ENCODE results near the gene ESRRA.

Gene ESRRA

GRCh38 chr11:64333556-64333955 is 28.2 kb downstream of the ESRRA start:
- DNase-seq (ENCODE audit: low spot score), result no peak

- peak; percentile 64 for DNase-seq (ENCODE audit: low spot score)
Measured at GRCh38 chr11:64334764-64335735, 29.7 kb downstream of the ESRRA start.

GRCh38 chr11:64337538-64338249 is 32.4 kb downstream of the ESRRA start:
- no peak for DNase-seq (ENCODE audit: low spot score)

GRCh38 chr11:64338716-64339115 is 33.4 kb downstream of the ESRRA start:
- DNase-seq (ENCODE audit: low spot score), result no peak

- no peak for DNase-seq (ENCODE audit: low spot score)
Measured at GRCh38 chr11:64339286-64339685, 34.0 kb downstream of the ESRRA start.

GRCh38 chr11:64339754-64340408 is 34.6 kb downstream of the ESRRA start, which contains the start of gene CCDC88B:
CCDC88B (plus strand) TSS chr11:64340204; CDS start chr11:64340267, 63 bp downstream.
- no peak for DNase-seq (ENCODE audit: low spot score)

GRCh38 chr11:64340671-64341335 is 35.5 kb downstream of the ESRRA start:
- no peak for DNase-seq (ENCODE audit: low spot score)

- DNase-seq (ENCODE audit: low spot score), result no peak
Measured at GRCh38 chr11:64341429-64341828, 36.1 kb downstream of the ESRRA start.

GRCh38 chr11:64341851-64342791 is 36.8 kb downstream of the ESRRA start:
- DNase-seq (ENCODE audit: low spot score), result peak; percentile 88

GRCh38 chr11:64342869-64343745 is 37.8 kb downstream of the ESRRA start:
- DNase-seq (ENCODE audit: low spot score), result no peak

GRCh38 chr11:64343767-64344559 is 38.6 kb downstream of the ESRRA start:
- DNase-seq (ENCODE audit: low spot score), result peak; percentile 63

GRCh38 chr11:64344787-64345186 is 39.5 kb downstream of the ESRRA start:
- no peak for DNase-seq (ENCODE audit: low spot score)

GRCh38 chr11:64347193-64347867 is 42.0 kb downstream of the ESRRA start:
- DNase-seq (ENCODE audit: low spot score), result no peak

- no peak for DNase-seq (ENCODE audit: low spot score)
Measured at GRCh38 chr11:64348383-64349024, 43.2 kb downstream of the ESRRA start.

GRCh38 chr11:64349025-64349387 is 43.7 kb downstream of the ESRRA start:
- no peak for DNase-seq (ENCODE audit: low spot score)

- no peak for DNase-seq (ENCODE audit: low spot score)
Measured at GRCh38 chr11:64349404-64349803, 44.1 kb downstream of the ESRRA start.

GRCh38 chr11:64351136-64351631 is 45.9 kb downstream of the ESRRA start:
- no peak for DNase-seq (ENCODE audit: low spot score)
